ENCODE measurements around the gene SMYD2. TPM values are rescaled to one million over a fixed set of nuclear protein-coding genes. Genes with fewer than 3 reads are reported as not detected.

The SMYD2 gene
- total and polyA plus RNA-seq, 8 donors = 12.9 to 26.3 (median 16.8) TPM

DNA sequence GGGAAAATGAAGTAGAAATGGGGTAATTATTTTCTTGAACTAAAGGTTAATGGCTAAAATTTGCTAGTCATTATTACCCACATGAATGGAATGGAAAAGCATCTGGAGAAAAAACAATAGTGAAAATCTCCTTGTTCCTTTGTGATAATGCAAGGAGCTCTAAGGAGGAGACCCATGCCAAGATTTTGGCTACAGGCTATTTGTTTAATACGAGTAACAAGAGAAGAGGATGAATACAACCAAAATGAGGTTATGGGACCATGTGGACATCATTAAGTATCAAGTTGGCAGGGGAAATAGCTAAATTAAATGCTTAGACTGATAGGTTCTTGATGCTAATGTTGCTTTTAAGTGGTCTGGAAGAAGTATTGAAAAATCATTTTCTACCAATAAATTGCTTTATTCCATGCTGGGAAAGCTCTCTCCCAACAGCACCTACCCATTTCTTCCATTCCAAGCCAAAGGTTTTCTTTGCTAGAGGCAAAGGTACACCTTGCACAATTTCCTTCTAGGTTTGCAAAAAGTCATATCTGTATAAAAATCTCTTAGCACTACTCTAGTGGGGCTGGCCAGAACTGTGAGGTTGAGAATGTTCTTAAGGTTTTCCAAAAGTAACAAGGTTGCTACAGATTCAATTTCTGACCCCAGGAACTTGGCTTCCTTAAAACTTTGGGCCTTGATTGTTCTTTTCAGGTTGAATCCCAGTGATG lies 100.2 kb downstream of the SMYD2 start:
- H3K27ac ChIP-seq = no peak overlapping the region
- intact Hi-C loops (cut with DNase I) = no loop called here
- H3K36me3 ChIP-seq = peaks cover 0 to 34% (median 0%) of the 10 kb centered on the region in 3 donors
- no peaks in the 10 kb centered on the region for H3K9me3 ChIP-seq
- H3K27me3 ChIP-seq = no peaks in the 10 kb centered on the region
- no peak for ATAC-seq
- TF ChIP-seq, protein P1, sequence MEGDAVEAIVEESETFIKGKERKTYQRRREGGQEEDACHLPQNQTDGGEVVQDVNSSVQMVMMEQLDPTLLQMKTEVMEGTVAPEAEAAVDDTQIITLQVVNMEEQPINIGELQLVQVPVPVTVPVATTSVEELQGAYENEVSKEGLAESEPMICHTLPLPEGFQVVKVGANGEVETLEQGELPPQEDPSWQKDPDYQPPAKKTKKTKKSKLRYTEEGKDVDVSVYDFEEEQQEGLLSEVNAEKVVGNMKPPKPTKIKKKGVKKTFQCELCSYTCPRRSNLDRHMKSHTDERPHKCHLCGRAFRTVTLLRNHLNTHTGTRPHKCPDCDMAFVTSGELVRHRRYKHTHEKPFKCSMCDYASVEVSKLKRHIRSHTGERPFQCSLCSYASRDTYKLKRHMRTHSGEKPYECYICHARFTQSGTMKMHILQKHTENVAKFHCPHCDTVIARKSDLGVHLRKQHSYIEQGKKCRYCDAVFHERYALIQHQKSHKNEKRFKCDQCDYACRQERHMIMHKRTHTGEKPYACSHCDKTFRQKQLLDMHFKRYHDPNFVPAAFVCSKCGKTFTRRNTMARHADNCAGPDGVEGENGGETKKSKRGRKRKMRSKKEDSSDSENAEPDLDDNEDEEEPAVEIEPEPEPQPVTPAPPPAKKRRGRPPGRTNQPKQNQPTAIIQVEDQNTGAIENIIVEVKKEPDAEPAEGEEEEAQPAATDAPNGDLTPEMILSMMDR (IDR thresholded peaks at IDR 0.05) = no peak
- no peak overlapping the region for H3K4me3 ChIP-seq
- no peak for FAIRE-seq
- no peaks in the 10 kb centered on the region for H3K4me1 ChIP-seq
- WGBS, 2 donors = 75 to 80% methylated on average over 1 of the region's 1 CpG
- no peak for DNase-seq

DNA sequence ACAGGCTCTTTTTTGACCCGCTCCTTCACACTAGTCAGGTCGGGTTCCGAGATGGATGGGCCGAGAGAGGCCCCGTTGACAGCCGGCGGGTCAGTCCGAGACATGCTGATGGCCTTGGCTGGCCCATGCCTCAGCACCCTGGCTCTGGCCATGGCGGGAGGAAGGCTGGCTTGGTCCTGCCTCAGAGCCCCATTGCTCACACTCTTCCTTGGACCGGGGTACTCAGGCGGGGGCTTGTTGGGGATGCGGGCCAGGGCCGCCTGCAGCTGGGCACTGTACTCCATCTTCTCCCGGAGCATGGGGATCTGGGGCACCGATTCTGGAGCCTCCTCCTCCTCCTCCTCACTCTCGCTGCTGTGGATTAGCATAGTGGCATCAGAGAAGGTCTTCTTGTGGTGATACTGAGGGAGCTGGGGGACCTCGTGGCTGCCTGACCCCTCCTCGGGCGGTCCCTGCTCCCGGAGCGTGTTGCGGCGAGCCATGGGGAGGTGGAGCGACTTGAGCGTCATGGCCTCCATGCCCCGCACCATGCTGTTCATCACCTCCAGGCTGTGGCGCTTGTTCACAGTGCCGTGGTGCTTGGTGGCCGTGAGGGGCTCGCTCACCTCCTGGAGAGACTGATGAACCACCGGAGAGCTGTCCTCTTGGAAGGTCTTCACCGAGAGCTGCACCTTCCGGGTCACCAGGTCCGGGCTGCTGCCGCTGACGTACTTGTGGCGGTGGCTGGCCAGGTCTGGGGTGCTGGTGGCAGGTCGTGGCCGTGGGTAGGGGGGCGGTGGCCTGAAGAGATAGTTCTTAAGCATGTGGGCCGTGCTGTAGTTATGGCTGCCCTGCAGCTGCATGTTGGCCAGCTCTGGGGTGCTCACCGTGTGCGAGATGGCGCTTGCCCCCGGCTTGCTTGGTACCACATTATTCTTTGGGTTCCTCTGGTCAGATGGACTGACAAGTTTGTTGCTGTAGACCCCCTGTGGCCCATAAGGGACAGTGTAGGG lies 102.7 kb downstream of the SMYD2 start:
- Histone ChIP-seq H3K27me3 (no peaks in the 10 kb centered on the region), H3K9me3 (no peaks in the 10 kb centered on the region), H3K4me1 (no peaks in the 10 kb centered on the region), H3K36me3 (peaks cover 0 to 31% (median 0%) of the 10 kb centered on the region in 3 donors), H3K4me3 (no peak overlapping the region), H3K27ac (no peak overlapping the region)
- WGBS, 2 donors = 95 to 96% methylated on average over 45 of the region's 45 CpGs
- DNase-seq (peak in 1 of 6 donors; percentile 59), ATAC-seq (no peak), FAIRE-seq (no peak)
- TF ChIP-seq, protein P1 (IDR thresholded peaks at IDR 0.05) = no peak
- intact Hi-C loops (cut with DNase I) = no loop called here

DNA sequence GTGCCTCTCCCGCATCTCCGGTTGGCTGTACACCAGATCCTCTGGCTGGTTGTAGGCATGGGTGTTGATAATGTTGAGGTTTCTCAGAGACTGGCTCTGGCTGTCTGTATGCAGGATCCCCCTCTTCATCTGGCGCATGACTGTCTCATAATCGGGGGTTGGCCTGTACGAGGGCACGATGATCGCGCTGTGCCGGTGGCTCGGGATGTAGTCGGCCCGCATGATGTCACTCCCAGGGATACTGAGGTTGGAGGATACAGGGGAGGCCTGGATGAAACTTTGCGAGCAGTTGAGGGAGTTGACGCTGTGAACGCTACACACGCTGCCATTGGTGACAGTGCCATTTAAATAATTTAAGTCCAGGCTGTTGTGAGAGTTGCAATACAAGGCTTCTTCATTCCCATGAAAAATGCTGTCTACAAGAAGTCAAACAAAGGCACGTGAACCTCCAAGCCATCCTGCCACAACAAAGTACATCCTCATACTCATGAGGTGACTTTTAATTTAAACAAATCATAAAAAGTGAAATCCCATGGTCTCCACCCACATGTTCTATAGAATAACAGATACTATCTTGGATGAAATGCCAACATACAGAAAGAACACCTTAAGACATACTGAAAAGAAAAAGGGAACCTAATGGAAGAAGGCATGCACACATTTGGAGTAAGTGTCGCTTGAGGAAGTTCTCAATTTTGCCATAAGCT lies 103.6 kb downstream of the SMYD2 start:
- TF ChIP-seq, protein P1 (IDR thresholded peaks at IDR 0.05) = no peak
- Histone ChIP-seq H3K27ac (no peak overlapping the region), H3K9me3 (no peaks in the 10 kb centered on the region), H3K4me3 (no peak overlapping the region), H3K27me3 (no peaks in the 10 kb centered on the region), H3K4me1 (no peaks in the 10 kb centered on the region), H3K36me3 (peaks cover 0 to 23% (median 0%) of the 10 kb centered on the region in 3 donors)
- DNase-seq (no peak), ATAC-seq (no peak), FAIRE-seq (no peak)
- WGBS, 2 donors = 95 to 97% methylated on average over 18 of the region's 18 CpGs
- intact Hi-C loops (cut with DNase I) = no loop called here

GRCh38 chr1:214385428-214385827 lies 104.5 kb downstream of the SMYD2 start:
- no peak overlapping the region for H3K27ac ChIP-seq
- WGBS, 2 donors = 85 to 100% methylated on average over 1 of the region's 1 CpG
- FAIRE-seq (no peak), DNase-seq (no peak), ATAC-seq (no peak)
- no peaks in the 10 kb centered on the region for H3K4me1 ChIP-seq
- H3K4me3 ChIP-seq = no peak overlapping the region
- TF ChIP-seq, protein P1 (IDR thresholded peaks at IDR 0.05) = no peak
- intact Hi-C loops (cut with DNase I) = no loop called here
- peaks cover 0 to 21% (median 0%) of the 10 kb centered on the region in 3 donors for H3K36me3 ChIP-seq
- no peaks in the 10 kb centered on the region for H3K9me3 ChIP-seq
- H3K27me3 ChIP-seq = no peaks in the 10 kb centered on the region

Measured in pancreas (tissue), 10 donors.